GM12873 (cell line): ENCODE results near the gene CR2.
A peak's percentile ranks its signal among the peaks of the same experiment; 100 is the strongest.

Experiments
- TF ChIP-seq, protein P1 (sequence below): IDR thresholded peaks from 2 replicates; pipeline ENCODE4 v1.5.1; 2012; ENCODE audit warnings: low read depth, mild to moderate bottlenecking, moderate library complexity, low read length, control low read depth; ENCODE audit not compliant: insufficient read depth; ENCODE audit errors: missing control alignments

CR2 gene

GRCh38 chr1:207486198-207486597 lies 32.1 kb downstream of the CR2 start:
- TF ChIP-seq, protein P1, sequence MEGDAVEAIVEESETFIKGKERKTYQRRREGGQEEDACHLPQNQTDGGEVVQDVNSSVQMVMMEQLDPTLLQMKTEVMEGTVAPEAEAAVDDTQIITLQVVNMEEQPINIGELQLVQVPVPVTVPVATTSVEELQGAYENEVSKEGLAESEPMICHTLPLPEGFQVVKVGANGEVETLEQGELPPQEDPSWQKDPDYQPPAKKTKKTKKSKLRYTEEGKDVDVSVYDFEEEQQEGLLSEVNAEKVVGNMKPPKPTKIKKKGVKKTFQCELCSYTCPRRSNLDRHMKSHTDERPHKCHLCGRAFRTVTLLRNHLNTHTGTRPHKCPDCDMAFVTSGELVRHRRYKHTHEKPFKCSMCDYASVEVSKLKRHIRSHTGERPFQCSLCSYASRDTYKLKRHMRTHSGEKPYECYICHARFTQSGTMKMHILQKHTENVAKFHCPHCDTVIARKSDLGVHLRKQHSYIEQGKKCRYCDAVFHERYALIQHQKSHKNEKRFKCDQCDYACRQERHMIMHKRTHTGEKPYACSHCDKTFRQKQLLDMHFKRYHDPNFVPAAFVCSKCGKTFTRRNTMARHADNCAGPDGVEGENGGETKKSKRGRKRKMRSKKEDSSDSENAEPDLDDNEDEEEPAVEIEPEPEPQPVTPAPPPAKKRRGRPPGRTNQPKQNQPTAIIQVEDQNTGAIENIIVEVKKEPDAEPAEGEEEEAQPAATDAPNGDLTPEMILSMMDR, result no peak

DNA sequence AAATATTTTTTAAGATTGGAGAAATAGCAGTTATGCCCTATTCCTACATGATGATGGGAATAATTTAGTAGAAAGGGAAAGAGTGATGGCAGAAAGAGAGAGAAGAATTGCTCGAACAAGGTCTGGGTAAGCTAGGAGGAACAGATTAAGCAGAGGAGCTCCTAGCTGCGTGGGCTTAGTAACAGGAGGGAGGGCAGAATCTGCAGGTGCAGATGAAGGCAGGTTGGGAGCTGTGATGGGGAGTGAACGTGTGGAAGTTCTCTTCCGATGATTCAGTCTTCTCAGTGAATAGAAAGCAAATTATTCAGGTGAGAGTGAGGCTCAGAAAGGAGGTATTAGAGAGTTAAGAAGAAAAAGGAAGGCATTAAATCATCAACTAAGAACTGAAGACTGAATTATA lies 33.5 kb downstream of the CR2 start:
- TF ChIP-seq, protein P1, result no peak

- TF ChIP-seq, protein P1, result no peak
These were observed 39.1 kb downstream of the CR2 start for GRCh38 chr1:207493212-207493611.

DNA sequence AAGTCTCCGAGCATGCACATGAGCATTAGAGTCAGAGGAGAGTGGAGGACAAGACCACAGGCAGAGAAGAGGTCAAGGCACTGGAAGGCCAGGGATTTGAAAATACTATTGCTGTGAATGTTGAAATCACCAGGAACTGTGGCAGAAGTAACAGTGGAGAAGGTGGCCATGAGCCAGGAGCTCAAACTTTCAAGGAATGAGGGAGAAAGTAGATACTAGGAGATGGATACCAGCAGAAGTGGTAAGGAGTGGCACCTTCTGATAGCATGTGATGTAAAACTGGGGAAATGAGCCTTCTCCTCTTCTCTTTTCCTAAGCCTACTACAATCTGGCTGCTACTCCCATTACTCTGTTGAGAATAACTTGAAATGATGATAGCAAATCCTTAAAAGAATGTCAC lies 40.0 kb downstream of the CR2 start:
- TF ChIP-seq, protein P1, result no peak

DNA sequence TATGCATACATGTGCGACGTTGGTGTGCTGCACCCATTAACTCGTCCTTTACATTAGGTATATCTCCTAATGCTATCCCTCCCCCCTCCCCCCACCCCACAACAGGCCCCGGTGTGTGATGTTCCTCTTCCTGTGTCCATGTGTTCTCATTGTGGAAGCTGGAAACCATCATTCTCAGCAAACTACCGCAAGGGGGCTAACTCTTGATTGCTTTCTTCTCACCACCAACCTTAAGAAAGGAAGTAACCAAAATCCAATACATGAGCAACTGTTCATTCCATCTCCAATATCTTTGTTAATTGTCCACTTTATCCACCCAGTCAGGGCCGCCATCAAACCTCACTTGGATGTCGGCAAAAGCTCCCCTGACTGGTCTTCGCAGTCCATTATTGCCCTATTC lies 41.2 kb downstream of the CR2 start:
- TF ChIP-seq, protein P1, result peak; percentile 12

DNA sequence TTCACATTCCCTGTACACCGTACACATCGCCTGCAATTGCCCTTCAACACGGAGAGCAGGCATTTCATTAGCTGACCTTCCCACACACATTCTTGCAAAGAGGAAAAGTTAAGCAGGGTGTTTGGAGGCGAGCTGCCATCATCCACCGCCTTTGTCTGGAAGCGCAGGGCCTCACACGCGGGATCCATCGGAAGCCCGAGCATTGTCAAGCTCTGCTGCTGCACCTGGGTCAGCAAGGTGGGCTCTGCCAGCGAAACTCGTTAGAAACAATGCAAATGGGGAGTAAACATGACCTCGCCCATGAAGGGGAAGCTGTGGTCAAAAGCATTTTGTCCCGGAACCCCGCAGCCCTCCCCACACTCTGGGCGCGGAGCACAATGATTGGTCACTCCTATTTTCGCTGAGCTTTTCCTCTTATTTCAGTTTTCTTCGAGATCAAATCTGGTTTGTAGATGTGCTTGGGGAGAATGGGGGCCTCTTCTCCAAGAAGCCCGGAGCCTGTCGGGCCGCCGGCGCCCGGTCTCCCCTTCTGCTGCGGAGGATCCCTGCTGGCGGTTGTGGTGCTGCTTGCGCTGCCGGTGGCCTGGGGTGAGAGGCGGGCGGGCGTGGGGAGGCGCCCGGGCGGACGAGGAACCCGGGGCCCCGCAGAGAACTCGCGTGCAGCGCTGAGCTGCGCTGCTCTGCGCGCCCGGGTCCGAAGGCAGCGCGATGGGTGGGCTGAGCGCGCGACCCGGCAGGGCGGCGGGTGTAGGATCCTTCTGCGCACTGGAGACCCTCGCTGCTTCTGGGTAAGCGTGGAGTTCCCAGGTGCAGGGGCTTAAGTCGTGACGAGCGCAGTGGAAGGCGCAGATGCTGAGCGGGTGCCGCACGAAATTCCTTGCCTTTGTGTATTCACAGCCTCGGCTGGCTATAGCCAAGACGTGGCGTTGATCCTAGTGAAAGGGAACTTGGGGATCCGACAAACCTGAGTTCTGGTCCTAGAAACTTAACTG lies 42.0 kb downstream of the CR2 start, which contains the start of gene CR1:
Gene CR1, plus strand, starts transcription at position 357 of the 992 bp plus-strand sequence. Its CDS starts 111 bp downstream, at position 468.
- TF ChIP-seq, protein P1, result no peak

DNA sequence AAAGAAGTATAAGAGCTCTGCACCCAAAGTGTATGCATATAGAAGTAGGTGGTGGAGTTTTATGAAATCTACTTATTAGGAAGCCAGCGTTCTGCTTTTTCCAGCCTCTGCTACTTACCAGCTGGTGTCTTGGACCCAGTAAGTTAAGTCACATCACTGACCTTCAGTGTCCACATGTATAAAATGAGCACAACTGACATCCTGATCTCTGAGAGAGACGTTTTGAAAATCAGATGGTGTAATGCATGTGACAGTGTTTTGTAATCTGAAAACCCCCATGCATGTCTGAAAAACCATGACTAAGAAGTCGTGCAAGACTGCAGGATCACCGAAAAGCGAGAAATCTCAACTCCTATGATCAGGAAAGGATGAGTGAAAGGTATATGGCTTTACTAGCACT lies 43.8 kb downstream of the CR2 start:
- TF ChIP-seq, protein P1, result no peak
